Uterus (tissue), 2 donors: ENCODE results near the gene NEURL1.

ENCODE experiments used
- POLR2A ChIP-seq, 2 donors: fragments of 450-650 bp; IDR thresholded peaks; one replicate each; pipeline ENCODE4 v1.6.1; 2016; ENCODE audit warnings: antibody characterized with exemption in 2 of 2, mild to moderate bottlenecking in 1 of 2, moderate library complexity in 1 of 2
- TF ChIP-seq, protein P1 (sequence below), 4 experiments: fragments of 200-600 bp in 2 of 4; fragments of 450-650 bp in 2 of 4; sonication (generic) in 2 of 4; IDR thresholded peaks; one replicate each; pipeline ENCODE4 v1.5.1; 2016 to 2019; ENCODE audit warnings: antibody characterized with exemption in 4 of 4, mild to moderate bottlenecking in 2 of 4, moderate library complexity in 1 of 4

DNA sequence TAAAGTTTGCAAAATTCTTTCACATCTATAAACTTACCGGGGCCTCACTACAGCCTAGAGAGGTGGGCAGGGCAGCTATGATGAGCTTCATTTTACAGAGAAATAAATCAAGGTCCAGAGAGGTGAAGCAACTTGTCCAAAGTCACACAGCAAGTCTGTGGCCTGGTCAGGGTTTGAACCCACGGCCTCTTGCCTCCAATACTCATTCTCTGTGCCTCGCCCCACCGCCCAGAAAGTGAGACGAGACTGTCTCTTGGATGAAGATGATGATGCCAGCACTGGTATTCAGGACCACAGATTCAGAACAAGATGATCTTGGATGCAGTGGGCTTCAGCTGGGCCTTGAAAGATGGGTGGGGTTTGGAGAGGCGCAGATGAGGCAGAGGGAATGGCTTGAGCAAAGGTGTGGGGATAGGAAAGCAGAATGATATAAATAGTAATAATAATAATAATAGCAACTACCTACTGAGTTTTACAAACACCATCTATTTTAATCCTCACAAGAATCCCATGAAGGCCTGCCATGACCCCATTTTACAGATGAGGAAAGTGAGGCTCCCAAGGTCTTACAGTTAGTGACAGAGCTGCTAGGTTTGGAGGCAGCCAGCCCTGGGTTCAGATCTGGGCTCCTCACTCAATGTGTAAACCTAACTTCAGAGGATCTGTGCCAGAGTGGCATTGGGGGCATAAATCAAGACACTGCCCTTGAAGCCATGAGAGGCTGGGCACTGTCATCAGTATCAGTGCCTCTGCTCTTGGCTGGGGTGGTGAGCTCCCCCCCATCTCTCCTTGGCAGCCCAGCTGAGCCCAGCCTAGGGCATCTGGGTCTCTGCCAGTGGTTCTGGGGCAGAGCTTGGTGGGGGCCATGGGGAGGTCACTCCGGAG lies 70.0 kb downstream of the NEURL1 start:
- TF ChIP-seq, protein P1, sequence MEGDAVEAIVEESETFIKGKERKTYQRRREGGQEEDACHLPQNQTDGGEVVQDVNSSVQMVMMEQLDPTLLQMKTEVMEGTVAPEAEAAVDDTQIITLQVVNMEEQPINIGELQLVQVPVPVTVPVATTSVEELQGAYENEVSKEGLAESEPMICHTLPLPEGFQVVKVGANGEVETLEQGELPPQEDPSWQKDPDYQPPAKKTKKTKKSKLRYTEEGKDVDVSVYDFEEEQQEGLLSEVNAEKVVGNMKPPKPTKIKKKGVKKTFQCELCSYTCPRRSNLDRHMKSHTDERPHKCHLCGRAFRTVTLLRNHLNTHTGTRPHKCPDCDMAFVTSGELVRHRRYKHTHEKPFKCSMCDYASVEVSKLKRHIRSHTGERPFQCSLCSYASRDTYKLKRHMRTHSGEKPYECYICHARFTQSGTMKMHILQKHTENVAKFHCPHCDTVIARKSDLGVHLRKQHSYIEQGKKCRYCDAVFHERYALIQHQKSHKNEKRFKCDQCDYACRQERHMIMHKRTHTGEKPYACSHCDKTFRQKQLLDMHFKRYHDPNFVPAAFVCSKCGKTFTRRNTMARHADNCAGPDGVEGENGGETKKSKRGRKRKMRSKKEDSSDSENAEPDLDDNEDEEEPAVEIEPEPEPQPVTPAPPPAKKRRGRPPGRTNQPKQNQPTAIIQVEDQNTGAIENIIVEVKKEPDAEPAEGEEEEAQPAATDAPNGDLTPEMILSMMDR (IDR thresholded peaks at IDR 0.05): no peak
- TF ChIP-seq POLR2A (IDR thresholded peaks at IDR 0.05): no peak
